ENCODE data around the gene CIC. TPM values are rescaled to one million over a fixed set of nuclear protein-coding genes. Genes with fewer than 3 reads are reported as not detected.
A peak's percentile ranks its signal among the peaks of the same experiment; 100 is the strongest.

CIC gene
- total and polyA plus RNA-seq, 8 donors, result 37.2 to 76.1 (median 55.6) TPM

DNA sequence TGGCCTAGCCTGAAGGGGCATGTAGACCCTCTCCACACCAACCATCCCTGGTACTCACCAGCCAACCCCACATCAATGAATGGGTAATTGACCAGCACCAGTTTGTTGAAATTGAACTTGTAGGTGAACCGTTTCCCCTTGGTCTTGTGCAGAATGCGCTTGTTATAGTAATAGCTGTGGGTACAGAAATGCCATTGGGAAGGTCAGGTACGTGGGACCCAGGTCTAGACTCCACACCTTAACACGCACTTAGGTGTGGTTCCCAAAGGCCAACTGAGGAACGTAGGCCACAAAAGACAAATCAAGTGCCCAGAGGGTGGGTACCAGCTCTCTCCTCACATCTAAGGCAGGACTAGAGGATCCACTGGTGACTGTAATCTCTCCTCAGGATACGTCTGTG lies 19.3 kb upstream of the CIC start:
- DNase-seq (no peak), ATAC-seq (no peak)
- Histone ChIP-seq H3K27me3 (no peaks in the 10 kb centered on the region), H3K27ac (peak overlapping the region; percentile 51 to 98), H3K9me3 (no peaks in the 10 kb centered on the region), H3K4me1 (peaks cover 34 to 50% of the 10 kb centered on the region in 2 donors), H3K36me3 (peaks cover 0 to 23% of the 10 kb centered on the region in 2 donors), H3K4me3 (no peak overlapping the region)
- intact Hi-C loops (cut with DNase I), result loop anchor here in 1 of 2 donors (5.0 kb wide), 1 partner anchor 38 kb away; no protein-coding TSS in a partner anchor
- TF ChIP-seq, protein P1, sequence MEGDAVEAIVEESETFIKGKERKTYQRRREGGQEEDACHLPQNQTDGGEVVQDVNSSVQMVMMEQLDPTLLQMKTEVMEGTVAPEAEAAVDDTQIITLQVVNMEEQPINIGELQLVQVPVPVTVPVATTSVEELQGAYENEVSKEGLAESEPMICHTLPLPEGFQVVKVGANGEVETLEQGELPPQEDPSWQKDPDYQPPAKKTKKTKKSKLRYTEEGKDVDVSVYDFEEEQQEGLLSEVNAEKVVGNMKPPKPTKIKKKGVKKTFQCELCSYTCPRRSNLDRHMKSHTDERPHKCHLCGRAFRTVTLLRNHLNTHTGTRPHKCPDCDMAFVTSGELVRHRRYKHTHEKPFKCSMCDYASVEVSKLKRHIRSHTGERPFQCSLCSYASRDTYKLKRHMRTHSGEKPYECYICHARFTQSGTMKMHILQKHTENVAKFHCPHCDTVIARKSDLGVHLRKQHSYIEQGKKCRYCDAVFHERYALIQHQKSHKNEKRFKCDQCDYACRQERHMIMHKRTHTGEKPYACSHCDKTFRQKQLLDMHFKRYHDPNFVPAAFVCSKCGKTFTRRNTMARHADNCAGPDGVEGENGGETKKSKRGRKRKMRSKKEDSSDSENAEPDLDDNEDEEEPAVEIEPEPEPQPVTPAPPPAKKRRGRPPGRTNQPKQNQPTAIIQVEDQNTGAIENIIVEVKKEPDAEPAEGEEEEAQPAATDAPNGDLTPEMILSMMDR (IDR thresholded peaks at IDR 0.05), result no peak

GRCh38 chr19:42250183-42250665 lies 18.8 kb upstream of the CIC start:
- intact Hi-C loops (cut with DNase I), result loop anchor here in 1 of 2 donors (5.0 kb wide), 1 partner anchor 37 kb away; no protein-coding TSS in a partner anchor
- Histone ChIP-seq H3K4me1 (peaks cover 32 to 47% of the 10 kb centered on the region in 2 donors), H3K27me3 (no peaks in the 10 kb centered on the region), H3K9me3 (no peaks in the 10 kb centered on the region), H3K36me3 (peaks cover 0 to 23% of the 10 kb centered on the region in 2 donors), H3K4me3 (peak overlapping the region in 1 of 2 donors; percentile 9), H3K27ac (peak overlapping the region; percentile 51 to 98)
- TF ChIP-seq, protein P1 (IDR thresholded peaks at IDR 0.05), result no peak
- DNase-seq, result peak in 1 of 4 donors; percentile 24
- ATAC-seq, result no peak

- DNase-seq (peak in 1 of 4 donors; percentile 49), ATAC-seq (no peak)
- H3K36me3 ChIP-seq, result peaks cover 0 to 23% of the 10 kb centered on the region in 2 donors
- peak overlapping the region in 1 of 2 donors; percentile 9 for H3K4me3 ChIP-seq
- TF ChIP-seq, protein P1 (IDR thresholded peaks at IDR 0.05), result no peak
- H3K4me1 ChIP-seq, result peaks cover 32 to 48% of the 10 kb centered on the region in 2 donors
- intact Hi-C loops (cut with DNase I), result loop anchor here in 1 of 2 donors (5.0 kb wide), 1 partner anchor 36 kb away; no protein-coding TSS in a partner anchor
- peaks cover 0 to 6% of the 10 kb centered on the region in 2 donors for H3K27me3 ChIP-seq
- peak overlapping the region; percentile 51 to 98 for H3K27ac ChIP-seq
- H3K9me3 ChIP-seq, result no peaks in the 10 kb centered on the region
Observed at GRCh38 chr19:42250666-42251531, 18.2 kb upstream of the CIC start.

- Histone ChIP-seq H3K36me3 (peaks cover 0 to 23% of the 10 kb centered on the region in 2 donors), H3K9me3 (no peaks in the 10 kb centered on the region), H3K4me3 (peak overlapping the region; percentile 98 to 100), H3K27ac (peak overlapping the region; percentile 95 to 98), H3K4me1 (peaks cover 24 to 51% of the 10 kb centered on the region in 2 donors), H3K27me3 (peaks cover 0 to 15% of the 10 kb centered on the region in 2 donors)
- TF ChIP-seq, protein P1 (IDR thresholded peaks at IDR 0.05), result no peak
- DNase-seq, result no peak
- intact Hi-C loops (cut with DNase I), result loop anchor here in 1 of 2 donors (5.0 kb wide), 1 partner anchor 36 kb away; no protein-coding TSS in a partner anchor
- ATAC-seq, result no peak
Observed at GRCh38 chr19:42251572-42252358, 17.3 kb upstream of the CIC start.

Data from left lung (tissue), 10 donors.